SJSA1 (cell line): Measurements from ENCODE around the gene CNOT4. TPM values are rescaled to one million over a fixed set of nuclear protein-coding genes. Genes with fewer than 3 reads are reported as not detected.

Source experiments
- DNase-seq, 2 experiments: peaks; one replicate each; pipeline ENCODE4 v3.0.0-alpha.2; 2015 to 2020; ENCODE audit warnings: low spot score in 2 of 2, low read depth in 1 of 2
- H3K27ac ChIP-seq: fragments of 250-450 bp; sonication (Bioruptor Pico); 2 replicates; pipeline ENCODE4 v1.5.1; 2020; ENCODE audit warnings: mild to moderate bottlenecking, moderate library complexity
- H3K27me3 ChIP-seq: fragments of 250-450 bp; sonication (Bioruptor Pico); replicated peaks from 2 replicates; pipeline ENCODE4 v1.5.1; 2020; ENCODE audit warnings: mild to moderate bottlenecking, moderate library complexity
- H3K36me3 ChIP-seq: fragments of 250-450 bp; sonication (Bioruptor Pico); 2 replicates; pipeline ENCODE4 v1.5.1; 2020; ENCODE audit warnings: mild to moderate bottlenecking
- H3K4me1 ChIP-seq: fragments of 250-450 bp; sonication (Bioruptor Pico); replicated peaks from 2 replicates; pipeline ENCODE4 v1.6.1; 2021; ENCODE audit warnings: mild to moderate bottlenecking
- H3K4me3 ChIP-seq: fragments of 250-450 bp; sonication (Bioruptor Pico); 2 replicates; pipeline ENCODE4 v1.5.1; 2020; ENCODE audit warnings: mild to moderate bottlenecking
- H3K9me3 ChIP-seq: fragments of 250-450 bp; sonication (Bioruptor Pico); replicated peaks from 2 replicates; pipeline ENCODE4 v1.5.1; 2020; ENCODE audit warnings: mild to moderate bottlenecking
- total RNA-seq: library from RNA; depleted of rRNA; stranded (reverse); fragments of >200 nt; shearing (Covaris generic); gene quantifications from 2 replicates; pipeline ENCODE4 v1.2.3, GENCODE V29; 2014

CNOT4 gene
- total RNA-seq, 1 experiment from 2014 or later, result 9.1 TPM

GRCh38 chr7:135390829-135391228, 119.1 kb downstream of the CNOT4 start:
- H3K27ac ChIP-seq, result no peak overlapping the region

DNA sequence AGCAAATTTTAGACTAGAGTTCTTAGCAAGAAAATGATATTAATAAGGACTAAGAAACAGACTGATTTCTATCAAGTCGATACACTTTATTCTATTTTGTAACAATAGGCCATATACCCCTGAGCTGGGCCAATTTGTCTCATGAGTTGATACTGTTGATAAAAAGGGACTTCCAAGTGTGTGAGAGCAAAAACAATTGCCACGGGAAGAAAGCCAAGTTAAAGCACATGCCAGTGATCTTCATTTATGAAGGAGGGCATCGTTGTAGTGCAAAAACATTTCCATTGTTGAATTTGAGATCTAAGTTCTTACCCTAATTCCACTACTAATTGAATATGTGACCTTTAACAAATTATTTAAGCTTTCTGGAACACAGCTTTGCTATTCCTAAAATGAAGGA, 119.9 kb downstream of the CNOT4 start:
- Histone ChIP-seq H3K36me3 (peaks cover 11% of the 10 kb centered on the region), H3K27ac (no peak overlapping the region), H3K4me3 (no peak overlapping the region), H3K9me3 (no peaks in the 10 kb centered on the region), H3K4me1 (peaks cover 6% of the 10 kb centered on the region), H3K27me3 (no peaks in the 10 kb centered on the region)
- DNase-seq, result no peak

More at GRCh38 chr7:135390829-135391228, 119.1 kb downstream of the CNOT4 start:
- Histone ChIP-seq H3K9me3 (no peaks in the 10 kb centered on the region), H3K4me3 (no peak overlapping the region), H3K4me1 (peaks cover 6% of the 10 kb centered on the region), H3K27me3 (no peaks in the 10 kb centered on the region), H3K36me3 (peaks cover 16% of the 10 kb centered on the region)
- DNase-seq, result no peak

GRCh38 chr7:135388616-135389015, 121.3 kb downstream of the CNOT4 start:
- H3K27me3 ChIP-seq, result no peaks in the 10 kb centered on the region
- H3K4me1 ChIP-seq, result peaks cover 6% of the 10 kb centered on the region
- H3K36me3 ChIP-seq, result peaks cover 11% of the 10 kb centered on the region
- DNase-seq, result no peak
- H3K9me3 ChIP-seq, result no peaks in the 10 kb centered on the region
- no peak overlapping the region for H3K4me3 ChIP-seq
- no peak overlapping the region for H3K27ac ChIP-seq

DNA sequence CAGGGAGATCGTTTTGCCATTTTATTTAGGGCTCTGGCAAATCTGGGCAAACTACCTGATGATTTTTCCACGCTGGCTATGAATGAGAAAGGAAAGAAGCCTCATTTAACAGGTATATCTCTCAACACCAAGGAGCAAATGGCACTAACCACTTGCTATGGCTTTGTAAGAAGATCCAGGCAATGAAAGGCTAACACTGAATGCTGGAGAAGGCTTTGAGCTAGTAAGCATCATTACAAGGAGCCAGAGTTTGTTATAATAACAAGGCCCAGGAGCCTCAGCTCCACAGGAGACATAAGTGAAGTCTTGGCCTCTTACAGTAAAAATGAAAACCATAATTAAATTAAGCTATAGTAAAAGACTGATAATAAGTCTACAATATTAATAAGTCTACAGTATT, 123.1 kb downstream of the CNOT4 start:
- Histone ChIP-seq H3K27ac (no peak overlapping the region), H3K4me3 (no peak overlapping the region), H3K36me3 (peaks cover 3% of the 10 kb centered on the region; the same call in 1 of the 2 replicates), H3K4me1 (peaks cover 6% of the 10 kb centered on the region), H3K27me3 (no peaks in the 10 kb centered on the region), H3K9me3 (no peaks in the 10 kb centered on the region)
- no peak for DNase-seq

DNA sequence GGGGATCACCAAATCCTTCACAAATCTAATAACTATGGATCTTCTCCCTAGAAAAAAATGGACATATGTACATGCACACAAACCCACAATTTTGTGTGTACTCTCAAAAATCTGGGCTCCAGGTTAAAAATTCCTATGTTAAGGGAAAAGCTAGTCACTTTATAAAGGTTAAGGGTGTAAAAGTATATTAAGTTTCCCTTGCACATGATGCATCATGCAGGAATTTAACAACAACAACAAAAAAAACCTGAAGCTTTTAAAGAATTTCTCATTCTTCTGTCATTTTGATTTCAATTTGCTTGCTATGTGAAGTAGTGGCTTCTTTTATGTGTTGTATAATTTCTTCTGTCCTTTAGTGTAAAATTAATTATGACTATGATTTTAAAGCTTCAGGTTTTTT, 123.7 kb downstream of the CNOT4 start:
- H3K4me1 ChIP-seq, result peaks cover 6% of the 10 kb centered on the region
- H3K9me3 ChIP-seq, result no peaks in the 10 kb centered on the region
- H3K27me3 ChIP-seq, result no peaks in the 10 kb centered on the region
- DNase-seq, result peak in 1 of 2 experiments; percentile 13
- no peak overlapping the region for H3K27ac ChIP-seq
- peaks cover 3% of the 10 kb centered on the region; the same call in 1 of the 2 replicates for H3K36me3 ChIP-seq
- H3K4me3 ChIP-seq, result no peak overlapping the region

DNA sequence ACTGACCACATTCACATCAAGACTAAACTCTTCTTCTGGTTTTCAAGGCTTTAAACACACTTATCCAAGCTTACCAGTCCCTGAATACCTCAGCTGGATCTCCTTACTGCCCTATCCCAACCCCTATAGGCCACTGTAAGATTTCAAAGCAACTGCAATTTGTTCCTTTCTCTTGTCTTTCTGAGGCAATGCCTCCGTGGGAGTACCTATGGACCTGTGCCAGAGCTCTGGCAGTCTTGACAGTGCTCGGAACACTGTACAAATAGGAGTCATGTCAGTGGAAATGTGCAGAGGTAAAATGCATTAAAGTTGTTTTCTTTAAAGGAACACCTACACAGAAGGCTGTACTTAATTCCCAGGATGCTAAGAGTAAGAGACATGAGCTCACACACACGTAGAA, 124.7 kb downstream of the CNOT4 start:
- Histone ChIP-seq H3K9me3 (no peaks in the 10 kb centered on the region), H3K4me3 (no peak overlapping the region), H3K27me3 (no peaks in the 10 kb centered on the region), H3K4me1 (peaks cover 6% of the 10 kb centered on the region), H3K27ac (no peak overlapping the region), H3K36me3 (peaks cover 2% of the 10 kb centered on the region; the same call in 1 of the 2 replicates)
- DNase-seq, result no peak

DNA sequence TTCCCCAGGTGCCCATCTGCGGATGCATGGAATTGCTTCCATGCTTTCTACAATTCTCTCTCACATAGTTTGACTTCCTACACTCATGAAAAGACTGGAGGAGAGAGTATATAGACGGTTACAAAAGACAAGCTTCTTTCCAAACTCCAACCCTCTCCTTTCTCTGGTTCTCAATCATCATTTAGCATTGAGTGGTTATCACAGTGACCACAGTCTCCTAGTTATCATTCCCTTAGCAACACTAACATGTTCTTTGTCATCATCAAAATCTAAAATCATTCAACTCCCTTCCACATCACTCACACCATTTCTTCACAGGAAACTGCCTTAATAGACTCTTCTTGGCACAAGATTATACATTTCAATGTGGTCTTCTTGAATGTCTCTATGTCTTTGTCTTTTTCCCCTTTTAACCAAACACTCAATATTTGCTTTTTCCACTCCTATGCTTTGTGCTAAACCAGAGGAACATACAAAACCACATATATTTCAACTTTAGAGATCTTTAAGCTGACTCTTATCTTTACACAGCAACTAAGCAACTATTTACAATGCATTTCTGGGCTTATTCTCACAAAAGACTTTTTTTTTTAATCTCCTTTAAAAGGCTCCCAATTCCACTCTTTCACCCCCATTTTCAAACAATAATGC, 126.3 kb downstream of the CNOT4 start:
- no peaks in the 10 kb centered on the region for H3K36me3 ChIP-seq
- no peak overlapping the region for H3K4me3 ChIP-seq
- H3K27ac ChIP-seq, result no peak overlapping the region
- H3K4me1 ChIP-seq, result peaks cover 6% of the 10 kb centered on the region
- no peak for DNase-seq
- H3K9me3 ChIP-seq, result no peaks in the 10 kb centered on the region
- no peaks in the 10 kb centered on the region for H3K27me3 ChIP-seq

DNA sequence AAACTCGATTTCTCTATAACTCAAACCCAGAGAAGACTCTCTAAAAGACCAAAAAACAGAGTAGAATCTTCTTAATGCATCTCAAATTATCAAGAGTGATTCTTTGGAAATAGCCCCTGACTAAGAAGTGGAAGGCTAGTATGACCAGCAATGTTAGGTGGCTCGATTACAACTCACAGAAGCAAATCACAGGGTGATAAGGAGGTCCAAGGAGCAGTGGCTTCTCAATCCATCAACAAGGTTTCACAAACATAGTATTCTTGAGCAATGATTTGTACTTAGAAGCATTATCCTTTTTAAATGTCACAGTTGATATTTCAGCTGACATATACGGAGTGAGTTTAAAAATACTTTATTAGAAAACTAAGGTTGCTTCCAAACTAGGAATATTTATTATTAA, 127.7 kb downstream of the CNOT4 start:
- no peak for DNase-seq
- peaks cover 6% of the 10 kb centered on the region for H3K4me1 ChIP-seq
- no peaks in the 10 kb centered on the region for H3K9me3 ChIP-seq
- no peak overlapping the region for H3K27ac ChIP-seq
- no peaks in the 10 kb centered on the region for H3K36me3 ChIP-seq
- H3K27me3 ChIP-seq, result no peaks in the 10 kb centered on the region
- no peak overlapping the region for H3K4me3 ChIP-seq

DNA sequence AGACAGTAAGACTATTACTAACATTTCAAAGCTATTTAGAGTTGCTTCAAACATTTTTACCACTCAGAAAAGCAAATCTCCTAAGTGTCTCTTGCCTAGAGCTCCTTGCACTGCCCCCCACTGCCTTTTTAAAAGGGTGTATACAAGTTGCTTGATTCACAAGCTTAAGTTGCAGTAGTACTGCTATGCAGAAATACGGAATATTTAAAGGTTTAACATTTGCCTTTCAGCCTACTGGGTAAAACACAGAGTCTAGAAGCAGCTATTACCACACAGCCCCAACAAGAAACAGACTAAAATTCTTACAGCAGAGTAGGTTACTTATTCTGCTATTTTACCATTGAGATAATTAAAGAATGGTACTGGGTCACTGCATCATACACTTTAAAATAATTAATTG, 128.5 kb downstream of the CNOT4 start:
- Histone ChIP-seq H3K9me3 (no peaks in the 10 kb centered on the region), H3K4me3 (no peak overlapping the region), H3K4me1 (no peaks in the 10 kb centered on the region; the same call in 1 of the 2 replicates), H3K27ac (no peak overlapping the region), H3K36me3 (no peaks in the 10 kb centered on the region), H3K27me3 (no peaks in the 10 kb centered on the region)
- DNase-seq, result no peak

- Histone ChIP-seq H3K4me3 (no peak overlapping the region), H3K9me3 (no peaks in the 10 kb centered on the region), H3K27ac (no peak overlapping the region), H3K36me3 (no peaks in the 10 kb centered on the region), H3K4me1 (no peaks in the 10 kb centered on the region), H3K27me3 (no peaks in the 10 kb centered on the region)
- DNase-seq, result no peak
Observed at GRCh38 chr7:135380351-135380750, 129.6 kb downstream of the CNOT4 start.

DNA sequence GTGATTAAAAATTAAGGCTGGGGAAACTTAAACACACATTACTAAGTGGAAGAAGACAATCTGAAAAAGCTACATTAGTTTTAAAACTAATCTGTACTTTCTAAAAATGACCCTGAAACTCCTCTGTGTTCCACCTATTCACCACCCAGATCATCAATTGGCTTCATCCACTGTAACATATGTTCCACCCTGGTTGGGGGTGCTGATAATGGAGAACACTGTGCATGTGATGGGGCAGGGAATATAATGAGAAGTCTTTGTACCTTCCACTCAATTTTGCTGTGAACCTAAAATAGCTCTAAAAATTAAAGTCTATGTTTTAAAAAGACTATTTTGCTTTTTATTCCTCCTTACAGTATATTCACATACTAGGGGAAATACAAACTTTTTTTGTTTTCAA, 132.7 kb downstream of the CNOT4 start:
- H3K27me3 ChIP-seq, result no peaks in the 10 kb centered on the region
- H3K9me3 ChIP-seq, result no peaks in the 10 kb centered on the region
- DNase-seq, result no peak

DNA sequence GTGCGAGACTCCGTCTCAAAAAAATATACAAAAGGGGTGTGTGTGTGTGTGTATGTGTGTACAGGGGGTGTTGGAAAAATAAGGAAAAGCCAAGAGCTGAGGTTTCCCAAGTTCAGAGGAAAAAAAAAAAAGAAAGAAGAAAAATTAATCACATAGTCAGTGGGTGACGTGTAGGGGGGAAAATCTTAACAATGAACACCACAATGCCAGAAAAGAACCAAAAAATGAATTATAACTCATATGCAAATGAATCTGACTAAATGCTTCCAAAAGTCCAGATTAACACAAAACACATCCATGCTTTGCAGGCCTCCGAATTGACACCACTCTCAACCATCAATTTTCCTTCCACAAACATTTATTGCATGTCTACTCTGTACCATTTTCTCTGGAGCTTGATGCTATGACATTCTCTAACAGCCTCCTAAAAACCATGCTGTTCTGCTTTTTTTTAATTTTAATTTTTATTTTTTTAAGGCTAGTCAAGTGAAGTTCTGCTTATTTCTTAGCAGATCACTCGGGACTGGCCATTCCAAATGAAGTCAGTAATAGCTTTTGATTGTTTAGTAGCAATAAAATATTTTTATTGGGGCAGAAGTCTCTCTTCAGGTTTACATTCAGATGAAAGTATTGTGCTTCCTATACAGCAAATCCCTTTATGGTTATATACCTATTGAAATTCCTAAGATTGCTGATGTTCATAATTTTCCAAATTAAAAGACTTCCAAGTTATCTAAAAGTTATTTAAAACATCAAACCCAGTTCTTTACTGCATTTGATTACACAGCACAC, 133.8 kb downstream of the CNOT4 start:
- Histone ChIP-seq H3K36me3 (no peaks in the 10 kb centered on the region; the same call in 1 of the 2 replicates), H3K4me1 (no peaks in the 10 kb centered on the region), H3K27me3 (no peaks in the 10 kb centered on the region), H3K27ac (no peak overlapping the region), H3K9me3 (no peaks in the 10 kb centered on the region), H3K4me3 (no peak overlapping the region)
- no peak for DNase-seq

More for the DNA sequence above, 132.7 kb downstream of the CNOT4 start:
- H3K4me1 ChIP-seq, result no peaks in the 10 kb centered on the region
- no peak overlapping the region for H3K4me3 ChIP-seq
- no peak overlapping the region for H3K27ac ChIP-seq
- no peaks in the 10 kb centered on the region for H3K36me3 ChIP-seq

DNA sequence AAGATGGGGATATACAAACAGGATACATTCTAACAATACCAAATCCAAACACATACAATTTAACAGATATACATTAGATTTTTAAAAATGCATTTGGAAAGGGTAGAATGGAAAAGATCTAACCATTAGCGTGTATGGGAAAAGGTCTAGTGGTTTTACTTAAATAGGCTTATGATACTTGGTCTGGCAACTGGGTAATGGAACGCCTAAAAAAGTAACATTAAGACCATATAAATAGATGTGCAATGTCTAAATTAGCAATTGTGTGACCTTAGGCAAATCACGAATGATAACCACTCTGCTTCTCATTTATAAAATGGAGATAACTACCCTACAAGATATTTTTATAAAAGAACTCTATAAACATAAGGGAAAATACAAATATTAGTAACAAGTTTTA, 135.2 kb downstream of the CNOT4 start:
- DNase-seq, result no peak
- Histone ChIP-seq H3K4me1 (no peaks in the 10 kb centered on the region), H3K27me3 (no peaks in the 10 kb centered on the region), H3K36me3 (no peaks in the 10 kb centered on the region; the same call in 1 of the 2 replicates), H3K9me3 (no peaks in the 10 kb centered on the region), H3K27ac (no peak overlapping the region), H3K4me3 (no peak overlapping the region)

DNA sequence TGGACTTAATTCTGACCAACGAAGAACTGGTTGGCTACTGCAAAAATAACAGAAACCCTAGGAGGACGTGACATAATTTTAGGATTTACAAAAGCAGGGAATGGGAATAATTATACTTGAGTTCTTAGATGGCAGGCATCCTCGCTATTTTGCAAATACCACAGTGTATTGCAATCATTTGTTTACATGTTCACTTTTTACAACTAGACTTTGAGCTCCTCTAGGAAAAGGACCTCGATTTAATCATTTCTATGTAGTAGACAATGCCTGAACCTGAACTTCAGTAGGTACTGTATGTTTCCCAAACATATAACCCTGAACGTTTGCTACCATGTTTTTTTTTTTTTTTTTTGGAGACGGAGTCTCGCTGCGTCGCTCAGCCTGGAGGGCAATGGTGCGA, 137.7 kb downstream of the CNOT4 start:
- no peaks in the 10 kb centered on the region; the same call in 1 of the 2 replicates for H3K36me3 ChIP-seq
- H3K9me3 ChIP-seq, result no peaks in the 10 kb centered on the region
- H3K4me3 ChIP-seq, result no peak overlapping the region
- no peaks in the 10 kb centered on the region for H3K4me1 ChIP-seq
- DNase-seq, result no peak
- H3K27me3 ChIP-seq, result no peaks in the 10 kb centered on the region
- no peak overlapping the region for H3K27ac ChIP-seq
